ENCODE measurements around the gene GOLGA3. TPM values are rescaled to one million over a fixed set of nuclear protein-coding genes. Genes with fewer than 3 reads are reported as not detected.

The GOLGA3 gene
- total RNA-seq, 1 donor from 2014 or later: 63.8 TPM

GRCh38 chr12:132825861-132826260 is 2.8 kb downstream of the GOLGA3 start:
- DNase-seq (ENCODE audit: low spot score in 2 of 2, unreplicated experiment in 2 of 2): no peak
- Mint-ChIP-seq H3K4me3 (peak overlapping the region; percentile 91), H3K27ac (no peak overlapping the region), H3K4me1 (peaks cover 20% of the 10 kb centered on the region), H3K9me3 (no peaks in the 10 kb centered on the region), H3K36me3 (peaks cover 12% of the 10 kb centered on the region), H3K27me3 (ENCODE audit: low read depth) (no peaks in the 10 kb centered on the region)
- TF ChIP-seq CTCF (IDR thresholded peaks at IDR 0.05; ENCODE audit: unreplicated experiment): no peak

- H3K27me3 Mint-ChIP-seq (ENCODE audit: low read depth): no peaks in the 10 kb centered on the region
- DNase-seq (ENCODE audit: low spot score in 2 of 2, unreplicated experiment in 2 of 2): no peak
- no peaks in the 10 kb centered on the region for H3K9me3 Mint-ChIP-seq
- H3K36me3 Mint-ChIP-seq: peaks cover 12% of the 10 kb centered on the region
- peaks cover 20% of the 10 kb centered on the region for H3K4me1 Mint-ChIP-seq
- no peak overlapping the region for H3K4me3 Mint-ChIP-seq
- H3K27ac Mint-ChIP-seq: no peak overlapping the region
- TF ChIP-seq CTCF (IDR thresholded peaks at IDR 0.05; ENCODE audit: unreplicated experiment): no peak
Observed at GRCh38 chr12:132825089-132825488, 3.6 kb downstream of the GOLGA3 start.

DNA sequence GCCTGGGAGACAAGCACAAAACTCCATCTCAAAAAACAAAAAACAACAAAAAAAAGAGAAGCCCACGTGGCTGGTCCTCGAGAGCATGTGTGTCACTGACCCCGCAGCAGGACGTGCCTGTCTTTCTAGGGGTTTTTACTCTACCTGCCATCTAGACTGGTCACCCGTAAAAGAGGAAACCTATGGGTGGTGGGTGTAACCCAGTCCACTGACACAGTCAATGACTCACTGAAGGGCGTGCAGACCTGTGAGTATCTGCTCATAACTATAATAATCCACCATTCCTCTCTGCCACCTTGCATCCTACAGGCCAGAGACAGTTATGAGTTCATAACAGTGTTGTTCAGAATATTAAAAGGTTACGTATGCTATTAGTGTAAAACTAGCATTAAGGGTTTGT is 4.6 kb downstream of the GOLGA3 start:
- H3K9me3 Mint-ChIP-seq: no peaks in the 10 kb centered on the region
- TF ChIP-seq CTCF (IDR thresholded peaks at IDR 0.05; ENCODE audit: unreplicated experiment): no peak
- H3K4me1 Mint-ChIP-seq: peaks cover 17% of the 10 kb centered on the region
- no peaks in the 10 kb centered on the region for H3K27me3 Mint-ChIP-seq (ENCODE audit: low read depth)
- H3K4me3 Mint-ChIP-seq: no peak overlapping the region
- peaks cover 9% of the 10 kb centered on the region for H3K36me3 Mint-ChIP-seq
- H3K27ac Mint-ChIP-seq: no peak overlapping the region
- DNase-seq (ENCODE audit: low spot score in 2 of 2, unreplicated experiment in 2 of 2): no peak

DNA sequence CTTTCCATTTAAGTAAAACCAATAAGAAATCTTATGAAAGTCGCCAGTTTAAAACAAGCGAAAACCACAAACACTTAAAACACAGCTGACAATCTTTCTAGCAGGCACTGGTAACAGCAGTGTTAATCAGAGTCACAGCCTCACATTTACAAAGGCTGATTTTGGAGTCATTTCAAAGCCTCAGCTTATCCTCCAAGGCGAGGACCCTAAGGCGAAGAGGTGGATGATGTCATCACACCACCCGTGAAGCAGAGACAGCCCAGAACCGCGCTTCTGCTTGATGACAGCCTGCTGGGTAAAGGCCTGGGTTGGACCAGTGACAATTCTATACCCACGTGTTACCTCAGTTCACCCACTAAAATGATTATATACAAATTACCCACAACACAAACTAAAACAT is 10.1 kb downstream of the GOLGA3 start:
- DNase-seq (ENCODE audit: low spot score in 2 of 2, unreplicated experiment in 2 of 2): no peak
- Mint-ChIP-seq H3K27me3 (ENCODE audit: low read depth) (no peaks in the 10 kb centered on the region), H3K36me3 (peaks cover 15% of the 10 kb centered on the region), H3K4me3 (no peak overlapping the region), H3K9me3 (no peaks in the 10 kb centered on the region), H3K4me1 (no peaks in the 10 kb centered on the region), H3K27ac (no peak overlapping the region)
- no peak for TF ChIP-seq CTCF (IDR thresholded peaks at IDR 0.05; ENCODE audit: unreplicated experiment)

DNA sequence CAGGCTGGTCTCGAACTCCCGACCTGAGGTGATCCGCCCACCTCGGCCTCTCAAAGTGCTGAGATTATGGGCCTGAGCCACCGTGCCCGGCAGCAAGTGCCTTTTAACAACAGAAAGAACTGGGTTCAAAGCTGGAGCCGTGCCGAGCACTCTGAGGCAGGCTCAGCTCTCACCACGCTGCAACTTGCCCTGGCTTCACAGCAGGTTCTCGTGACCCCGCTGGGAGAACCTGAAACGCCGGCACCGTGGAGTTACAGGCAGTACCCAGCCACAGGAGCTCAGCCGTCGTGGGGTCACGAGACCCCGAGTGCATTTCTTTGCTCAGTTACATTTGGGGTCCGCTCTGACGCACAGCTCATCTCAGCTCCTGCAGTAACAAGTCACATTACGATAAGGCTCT is 14.4 kb downstream of the GOLGA3 start:
- DNase-seq (ENCODE audit: low spot score in 2 of 2, unreplicated experiment in 2 of 2): no peak
- Mint-ChIP-seq H3K27me3 (ENCODE audit: low read depth) (no peaks in the 10 kb centered on the region), H3K36me3 (peaks cover 36% of the 10 kb centered on the region), H3K4me1 (no peaks in the 10 kb centered on the region), H3K4me3 (no peak overlapping the region), H3K9me3 (peaks cover 6% of the 10 kb centered on the region), H3K27ac (no peak overlapping the region)
- TF ChIP-seq CTCF (IDR thresholded peaks at IDR 0.05; ENCODE audit: unreplicated experiment): no peak

GRCh38 chr12:132813443-132813842 is 15.2 kb downstream of the GOLGA3 start:
- H3K9me3 Mint-ChIP-seq: peaks cover 6% of the 10 kb centered on the region
- H3K27ac Mint-ChIP-seq: no peak overlapping the region
- no peaks in the 10 kb centered on the region for H3K4me1 Mint-ChIP-seq
- TF ChIP-seq CTCF (IDR thresholded peaks at IDR 0.05; ENCODE audit: unreplicated experiment): no peak
- H3K4me3 Mint-ChIP-seq: no peak overlapping the region
- no peaks in the 10 kb centered on the region for H3K27me3 Mint-ChIP-seq (ENCODE audit: low read depth)
- no peak for DNase-seq (ENCODE audit: low spot score in 2 of 2, unreplicated experiment in 2 of 2)
- peaks cover 41% of the 10 kb centered on the region for H3K36me3 Mint-ChIP-seq
